HG03469 (cell line): ENCODE data around the gene USP25.
"Not testable (repeated sequence)": the region's sequence is repeated elsewhere in the genome, so short reads cannot be mapped to it uniquely, and the experiment has no call there.

ENCODE experiments used
- ATAC-seq: cut with Tn5 transposase; IDR thresholded peaks from one replicate; pipeline ENCODE4 v1.9.1; 2021; ENCODE audit warnings: mild to moderate bottlenecking, moderate library complexity, moderate number of reproducible peaks; ENCODE audit not compliant: unreplicated experiment

Gene USP25

DNA sequence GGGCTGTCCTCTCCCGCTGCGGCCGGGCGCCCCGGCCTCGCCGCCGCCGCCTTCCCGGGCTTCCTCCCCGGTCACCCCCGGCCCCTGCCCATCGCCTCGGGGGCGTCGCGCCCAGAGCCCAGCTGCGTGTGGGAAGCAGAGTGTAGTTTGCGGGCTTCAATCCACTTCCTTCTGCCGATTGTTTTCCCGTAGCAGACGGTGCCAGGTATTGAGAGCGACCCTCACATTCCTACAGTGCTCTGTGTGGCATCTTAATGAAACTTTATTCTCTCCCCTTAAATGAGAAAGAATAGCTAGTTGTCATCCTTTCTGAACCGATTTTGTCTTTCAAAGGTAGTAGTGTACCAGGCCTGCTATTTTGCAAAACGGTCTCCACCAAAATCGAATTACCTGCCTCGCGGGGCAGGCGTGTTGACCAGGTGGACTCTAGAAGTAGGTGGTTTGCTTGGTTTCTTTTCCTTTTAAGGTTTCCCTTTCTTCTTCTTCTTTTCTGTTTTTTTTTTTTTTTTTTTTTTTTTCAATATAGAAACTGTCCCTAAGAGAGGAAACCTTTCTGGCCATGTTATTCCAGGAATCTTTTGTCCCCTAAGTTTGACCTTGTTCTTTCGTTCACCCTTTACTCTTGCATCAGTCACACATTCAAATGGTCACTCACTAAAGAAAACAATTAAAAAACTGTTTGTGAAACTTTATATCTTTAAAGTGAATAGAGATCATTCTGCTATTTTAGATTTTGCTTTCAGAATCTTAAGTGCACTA, 881 bp downstream of the USP25 start:
- ATAC-seq: no peak

DNA sequence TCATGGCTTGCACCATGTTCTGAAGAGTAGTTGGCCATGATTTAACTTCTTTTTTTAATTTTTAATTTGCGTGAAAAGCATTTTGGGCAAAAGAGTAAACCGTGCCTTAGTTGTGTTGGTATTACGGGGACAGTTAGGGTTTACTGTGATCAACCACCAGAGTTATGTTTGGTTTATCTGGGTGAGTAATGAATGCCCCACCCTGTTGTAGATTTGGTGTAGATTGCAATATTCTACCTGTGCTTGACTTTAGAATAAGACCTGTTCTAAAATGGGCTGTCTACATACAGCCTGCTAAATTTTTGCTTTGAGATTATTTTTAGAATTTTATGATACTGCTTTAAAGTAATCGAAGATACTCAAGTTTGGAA, 1.4 kb downstream of the USP25 start:
- no peak for ATAC-seq

DNA sequence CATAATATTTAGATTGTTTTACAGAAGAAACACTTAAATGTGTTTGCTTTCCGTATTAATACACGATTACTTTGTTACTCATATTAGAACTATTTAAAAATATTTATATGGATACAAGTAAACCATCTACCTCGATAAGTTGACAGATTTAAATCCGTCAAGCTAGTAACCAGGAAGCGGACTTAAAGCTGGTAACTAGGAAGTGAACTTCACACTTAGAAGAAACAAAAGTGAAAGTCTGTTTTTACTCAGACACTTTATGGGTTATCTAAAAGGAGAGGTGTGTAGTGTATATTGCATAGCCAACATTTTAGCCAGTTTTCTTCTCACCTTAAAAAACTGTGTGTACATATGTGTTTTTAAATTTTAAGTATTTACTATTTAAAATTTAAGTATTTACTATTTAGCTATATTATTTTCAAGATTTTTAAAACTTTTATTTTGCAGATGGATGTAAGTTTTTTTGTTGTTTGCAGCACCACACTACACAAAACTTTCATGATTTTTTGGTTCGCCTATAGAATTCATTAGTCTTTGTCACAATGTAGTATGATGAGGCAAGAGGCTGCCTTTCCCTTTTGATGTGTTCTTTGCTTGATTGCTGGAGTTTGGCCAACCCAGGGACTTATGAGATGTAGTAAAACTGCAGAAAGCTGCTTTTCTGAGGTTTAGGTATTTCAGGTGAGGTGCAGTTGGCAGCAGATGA, 2.7 kb downstream of the USP25 start:
- ATAC-seq: peak; percentile 63

DNA sequence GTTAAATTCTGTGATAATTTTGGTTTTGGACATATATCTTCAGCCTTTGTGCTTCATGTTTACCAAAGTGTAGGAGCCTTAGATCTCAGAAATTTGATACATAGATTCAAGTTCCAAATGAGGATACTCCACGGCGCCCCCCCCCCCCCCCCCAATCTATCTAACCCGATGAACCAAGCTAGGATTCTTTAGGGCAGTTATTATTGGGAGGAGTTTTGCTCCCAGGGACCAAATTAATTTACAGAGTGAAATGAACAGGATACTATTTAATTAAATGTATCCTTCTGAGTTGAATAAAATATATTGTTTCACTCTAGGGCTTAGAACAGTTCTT, 3.2 kb downstream of the USP25 start:
- no peak for ATAC-seq

DNA sequence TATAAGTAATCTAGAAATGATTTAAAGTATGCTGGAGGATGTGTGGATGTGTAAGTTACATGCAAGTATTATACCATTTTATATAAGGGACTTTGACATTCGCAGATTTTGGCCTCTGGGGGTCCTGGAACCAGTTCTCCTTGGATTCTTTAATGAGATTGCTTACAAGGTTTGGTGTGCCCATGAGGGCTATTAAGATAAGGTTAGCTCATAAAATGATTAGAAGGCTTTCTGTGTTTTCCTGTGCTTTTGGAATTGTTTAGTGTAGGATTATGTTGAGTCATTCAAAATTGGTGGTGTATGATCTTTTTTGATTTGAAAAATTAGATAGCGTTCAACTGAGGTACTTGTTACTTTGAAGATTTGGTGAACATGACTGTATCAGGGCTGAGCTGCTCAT, 5.6 kb downstream of the USP25 start:
- no peak for ATAC-seq

DNA sequence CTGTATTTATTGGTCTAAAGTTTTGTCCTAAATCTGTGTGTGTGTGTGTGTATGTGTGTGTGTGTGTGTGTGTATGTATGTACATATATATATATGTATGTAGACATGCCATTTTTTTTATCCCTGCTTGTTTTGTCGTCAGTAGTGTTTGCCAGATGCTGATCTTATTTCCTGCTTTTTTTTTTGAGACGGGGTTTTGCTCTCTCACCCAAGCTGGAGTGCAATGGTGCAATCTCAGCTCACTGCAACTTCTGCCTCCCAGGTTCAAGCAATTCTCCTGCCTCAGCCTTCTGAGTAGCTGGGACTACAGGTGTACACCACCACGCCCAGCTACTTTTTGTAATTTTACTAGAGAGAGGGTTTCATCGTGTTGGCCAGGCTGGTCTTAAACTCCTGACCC, 6.1 kb downstream of the USP25 start:
- not testable (repeated sequence) for ATAC-seq

DNA sequence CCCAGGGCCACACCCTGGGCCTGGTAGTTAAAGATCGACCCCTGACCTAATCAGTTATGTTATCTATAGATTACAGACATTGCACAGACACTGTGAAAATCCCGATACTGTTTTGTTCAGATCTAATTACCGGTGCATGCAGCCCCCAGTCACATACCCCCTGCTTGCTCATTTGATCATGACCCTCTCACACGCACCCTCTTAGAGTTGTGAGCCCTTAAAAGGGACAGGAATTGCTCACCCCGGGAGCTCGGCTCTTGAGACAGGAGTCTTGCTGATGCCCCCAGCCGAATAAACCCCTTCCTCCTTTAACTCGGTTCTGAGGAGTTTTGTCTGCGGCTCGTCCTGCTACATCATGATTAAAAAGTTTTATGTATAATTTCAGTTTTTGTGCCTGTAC, 9.0 kb downstream of the USP25 start:
- not testable (repeated sequence) for ATAC-seq

DNA sequence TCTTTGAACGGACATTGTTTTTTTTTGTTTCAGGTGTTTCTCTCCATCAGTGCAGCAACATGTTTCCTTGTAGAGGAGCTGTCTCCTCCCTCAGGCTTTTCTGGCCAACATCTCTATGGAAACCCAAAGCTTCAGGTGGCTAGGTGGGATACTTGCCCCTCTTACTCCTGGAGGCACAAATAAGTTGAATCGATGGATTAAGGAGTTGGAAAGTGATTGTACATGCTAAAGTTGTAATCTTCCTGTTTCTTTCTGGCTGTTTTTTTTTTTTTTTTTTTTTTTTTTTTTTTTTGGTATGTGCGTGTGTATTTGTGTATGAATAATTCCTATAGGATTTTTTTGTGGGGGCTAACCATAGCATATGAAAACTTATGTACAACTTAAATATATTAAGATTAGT, 10.6 kb downstream of the USP25 start:
- no peak for ATAC-seq

DNA sequence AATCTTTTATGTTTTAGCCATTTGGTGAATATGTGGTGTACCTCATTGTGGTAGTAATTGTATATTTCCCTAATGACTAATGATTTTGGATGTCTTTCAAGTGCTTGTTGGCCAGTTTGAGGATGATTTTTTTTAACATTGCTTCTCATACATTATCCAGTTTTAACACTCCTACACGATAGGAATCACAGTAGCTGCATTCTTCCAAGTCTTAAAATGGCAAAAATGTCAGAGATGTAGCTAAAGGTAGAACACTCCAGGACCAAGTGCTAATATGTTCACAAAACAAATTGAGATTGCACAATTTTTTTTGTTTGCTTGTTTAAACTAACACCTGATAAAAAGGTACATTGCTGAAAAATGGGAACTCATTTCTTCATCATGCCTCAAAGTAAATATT, 11.7 kb downstream of the USP25 start:
- no peak for ATAC-seq

DNA sequence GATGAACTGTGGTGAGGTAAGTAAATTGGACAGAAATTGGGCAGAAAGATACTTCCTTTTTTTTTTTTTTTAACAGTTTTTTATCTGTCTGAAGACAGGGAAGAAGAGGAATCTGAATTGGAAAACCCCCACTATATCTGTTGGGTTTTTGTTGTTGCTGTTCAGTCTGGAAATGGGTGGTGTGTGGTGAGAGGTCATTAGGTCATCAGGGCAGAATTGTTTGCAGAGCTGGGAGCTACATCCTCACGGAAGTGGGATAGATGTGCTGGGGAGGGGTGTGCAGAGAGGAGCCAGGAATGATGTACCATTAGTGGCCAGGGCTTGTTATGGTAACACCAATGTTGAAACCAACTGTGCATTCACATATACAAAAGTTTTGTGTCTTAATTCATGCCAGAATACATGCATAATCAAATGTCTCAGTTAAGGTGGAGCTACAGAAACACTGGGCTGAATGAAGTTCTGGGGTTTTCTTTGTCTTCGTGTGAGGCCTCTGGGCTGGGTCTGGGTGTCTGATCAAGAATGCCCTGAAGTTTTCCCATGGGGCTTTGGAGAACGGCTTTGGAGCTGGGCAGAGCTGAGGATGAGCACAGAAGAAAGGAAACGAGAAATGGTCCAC, 12.4 kb downstream of the USP25 start:
- no peak for ATAC-seq

DNA sequence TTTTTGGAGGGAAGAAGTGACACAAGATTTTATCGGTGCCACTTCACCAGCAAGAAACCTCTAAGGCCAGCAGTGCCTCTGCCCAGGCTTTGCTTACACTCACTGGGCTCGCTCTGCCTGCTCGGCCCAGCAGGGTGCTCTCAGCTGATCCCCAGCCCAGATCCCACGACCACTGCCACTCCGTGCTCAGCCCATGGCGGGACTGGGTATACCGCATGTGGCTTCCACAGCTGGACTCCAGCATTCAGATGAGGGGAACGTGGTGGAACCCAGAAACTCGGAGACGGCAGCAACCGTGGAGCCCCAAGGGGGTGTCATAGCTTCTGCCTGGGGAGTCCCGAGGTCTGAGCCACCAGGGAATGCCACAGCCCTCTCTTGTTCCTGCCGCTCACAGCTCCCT, 12.9 kb downstream of the USP25 start:
- ATAC-seq: no peak

DNA sequence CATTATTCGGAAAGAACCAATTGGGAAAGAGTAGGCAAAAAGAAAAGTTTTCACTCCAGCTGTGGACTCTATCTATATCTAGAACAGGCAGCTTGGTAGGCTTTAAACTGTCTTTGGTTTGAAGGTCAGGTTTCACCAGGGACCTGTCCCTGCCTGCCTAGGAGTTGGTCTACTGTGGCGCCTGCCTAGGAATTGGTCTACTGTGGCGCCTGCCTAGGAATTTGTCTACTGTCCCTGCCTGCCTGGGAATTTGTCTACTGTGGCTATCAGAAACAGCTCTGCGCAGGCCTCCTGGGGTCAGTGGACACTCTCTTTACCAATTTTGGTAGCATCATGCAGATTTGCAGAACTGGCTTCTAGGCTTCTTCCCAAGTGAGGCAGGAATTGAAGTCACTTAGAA, 13.8 kb downstream of the USP25 start:
- ATAC-seq: no peak

DNA sequence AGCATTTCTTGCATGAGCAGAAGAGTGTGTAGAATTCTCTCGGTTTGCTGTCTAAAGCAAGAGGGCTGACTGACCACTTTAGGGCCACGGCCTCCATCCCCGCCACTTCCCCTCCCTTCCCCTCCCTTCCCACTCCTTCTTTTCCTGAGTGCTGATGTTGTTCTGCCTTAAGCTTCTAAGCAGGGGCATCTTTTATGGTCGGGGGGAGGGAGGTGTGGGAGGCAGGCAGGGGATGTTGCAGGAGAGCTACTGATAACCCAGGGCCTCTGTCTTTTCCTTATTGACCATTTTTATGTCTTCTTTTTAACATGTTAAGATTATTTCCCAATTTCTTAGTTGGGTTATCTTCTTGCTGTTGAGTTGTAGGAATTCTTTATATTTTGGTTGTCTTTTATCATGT, 15.1 kb downstream of the USP25 start:
- no peak for ATAC-seq

DNA sequence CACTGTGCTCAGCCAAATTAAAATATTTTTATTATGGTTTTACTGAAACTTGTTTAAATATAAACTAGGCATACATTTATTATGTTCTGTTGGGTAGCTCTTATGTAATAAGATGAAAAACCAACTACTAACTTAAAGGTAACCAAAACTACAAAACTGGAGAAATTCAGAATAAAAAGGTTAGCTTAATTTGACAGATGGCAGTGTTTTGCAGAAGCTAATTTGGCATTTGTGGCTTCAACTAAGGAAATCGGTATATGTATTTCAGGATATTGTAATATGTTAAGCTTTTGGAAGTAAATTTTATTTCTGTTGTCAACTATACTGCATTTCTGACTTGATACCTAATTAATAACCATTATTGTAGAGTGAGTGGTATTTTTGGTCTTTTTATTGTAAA, 18.8 kb downstream of the USP25 start:
- no peak for ATAC-seq

DNA sequence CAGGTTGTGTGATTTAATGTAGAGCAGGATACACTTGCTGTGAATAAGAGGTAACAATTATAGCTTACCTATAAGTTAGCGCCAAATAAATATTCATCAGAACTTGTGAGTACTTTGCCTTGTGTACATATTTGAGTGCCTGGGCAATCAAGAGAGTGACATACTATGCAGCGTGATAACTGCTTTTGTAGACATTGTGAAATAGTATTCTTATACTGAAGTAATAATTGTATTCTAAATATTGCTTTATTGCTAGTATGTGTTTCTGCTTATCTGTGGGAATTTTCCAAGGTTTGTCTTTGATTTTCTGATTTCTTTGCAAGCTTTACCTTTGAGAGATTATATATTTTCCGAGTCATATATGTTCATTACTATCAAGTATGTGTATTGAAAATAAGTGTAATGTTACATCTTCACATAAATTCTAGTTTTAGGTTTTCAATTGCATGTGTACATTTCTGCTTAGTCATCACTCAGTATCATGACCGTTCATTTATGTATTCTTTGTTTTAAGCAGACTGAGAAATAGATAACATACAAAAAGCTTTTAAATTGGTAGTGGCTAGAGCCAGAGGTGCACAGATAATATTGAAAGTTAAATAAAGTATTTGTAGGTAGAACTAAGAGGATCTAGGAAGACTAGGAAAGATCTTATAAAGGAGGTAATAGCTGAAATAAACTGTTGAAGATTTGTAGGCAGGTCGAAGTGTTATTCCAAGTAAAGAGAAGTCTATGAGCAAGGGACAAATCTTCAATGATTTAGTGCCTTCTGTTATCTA, 19.5 kb downstream of the USP25 start:
- ATAC-seq: no peak

DNA sequence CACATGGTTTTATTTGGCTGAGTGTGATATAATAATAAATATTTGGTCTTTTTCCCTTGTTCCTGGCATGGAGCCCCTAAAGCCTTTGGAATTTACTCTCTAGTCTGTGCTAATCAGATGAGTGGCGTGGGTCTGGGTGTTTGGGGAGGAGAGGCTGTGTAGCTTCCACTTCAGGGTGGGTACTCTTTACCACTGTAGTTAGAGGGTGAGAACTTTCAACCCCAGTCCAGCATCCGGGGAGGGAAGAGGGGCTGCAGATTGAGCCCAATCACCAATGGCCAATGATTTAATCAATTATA, 20.0 kb downstream of the USP25 start:
- ATAC-seq: no peak

DNA sequence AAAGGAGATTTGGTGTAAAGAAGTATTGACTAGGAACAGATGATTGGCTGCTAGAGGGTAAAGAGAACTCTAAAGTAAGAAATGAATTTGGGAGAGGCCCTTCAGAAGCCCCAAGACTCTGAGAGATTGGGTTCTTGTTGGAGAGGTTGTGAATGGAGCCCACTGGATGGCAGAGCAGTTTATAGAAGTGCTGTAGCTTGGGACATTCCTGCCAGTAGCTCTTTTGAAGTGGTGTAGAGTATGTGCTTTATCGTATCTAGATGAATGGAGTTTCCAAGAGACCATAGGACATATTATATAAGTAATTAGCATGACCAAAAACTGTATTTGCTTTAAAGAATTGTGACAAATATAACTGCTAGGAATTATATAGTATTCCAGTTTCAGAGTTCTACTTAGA, 21.3 kb downstream of the USP25 start:
- no peak for ATAC-seq

DNA sequence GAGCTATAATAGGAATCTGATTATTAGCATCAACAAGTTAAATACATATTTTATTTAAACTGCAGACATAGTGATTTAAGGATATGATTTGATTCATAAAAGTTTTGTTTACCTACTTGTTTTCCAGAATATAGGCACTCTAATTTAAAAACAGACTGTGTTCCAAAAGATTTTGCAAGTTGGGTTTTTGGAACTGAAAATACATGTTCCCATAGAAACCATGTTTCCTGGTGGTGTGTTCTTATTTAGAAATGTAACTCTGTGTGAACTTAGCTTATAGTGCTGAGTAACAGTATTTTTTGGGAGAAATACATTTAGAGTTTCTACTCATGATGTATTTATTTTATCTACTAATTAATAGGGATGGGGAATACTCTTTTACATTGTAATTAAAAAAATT, 21.8 kb downstream of the USP25 start:
- ATAC-seq: no peak

DNA sequence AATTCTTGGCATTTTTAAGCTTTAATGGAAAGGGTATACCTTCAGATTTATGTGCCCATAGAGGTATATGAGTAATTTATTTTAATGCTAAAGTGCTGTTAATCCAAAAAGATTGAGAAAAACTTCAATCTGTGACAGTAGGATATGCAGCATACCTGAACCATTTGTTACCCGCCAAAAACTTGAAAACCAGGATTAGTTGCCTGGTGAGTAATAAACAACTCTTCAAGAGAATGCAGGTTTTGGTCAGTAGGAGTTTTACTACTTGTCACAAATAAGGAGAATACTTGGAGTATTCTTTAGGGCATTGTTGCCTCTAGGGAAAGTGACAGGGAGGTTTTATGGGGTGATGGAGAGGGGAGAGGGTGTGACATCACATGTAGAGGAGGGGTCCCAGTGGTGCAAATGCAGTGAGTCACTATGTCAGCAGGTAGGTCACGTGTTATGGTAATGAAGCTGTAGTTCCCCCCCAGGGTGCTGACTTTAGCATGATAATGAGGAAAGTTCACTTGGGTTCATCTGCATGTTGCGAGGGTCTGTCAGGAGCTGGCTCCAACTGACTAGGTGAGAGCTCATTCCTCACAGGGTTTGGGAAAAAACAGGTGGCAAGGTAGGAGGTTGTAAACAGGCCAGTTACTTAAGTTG, 23.1 kb downstream of the USP25 start:
- ATAC-seq: no peak

DNA sequence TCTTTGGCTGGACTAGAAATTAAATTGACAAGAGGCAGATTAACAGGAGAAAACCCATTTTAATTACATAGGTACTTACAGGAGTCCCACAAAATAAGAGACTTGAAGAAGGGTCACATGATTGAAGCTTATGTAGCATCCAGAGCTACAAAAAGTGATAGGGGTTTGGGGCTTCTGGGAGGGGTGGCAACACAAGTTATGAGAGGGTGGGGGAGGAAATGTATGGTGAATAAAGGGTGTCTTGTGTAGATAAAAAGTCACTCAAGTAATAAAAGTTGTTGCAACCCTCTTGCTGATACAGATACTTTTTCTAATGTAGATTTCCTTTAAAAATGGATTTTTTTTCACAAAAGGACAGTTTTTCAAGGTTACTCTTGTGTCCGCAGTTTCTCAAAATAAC, 24.0 kb downstream of the USP25 start:
- no peak for ATAC-seq

DNA sequence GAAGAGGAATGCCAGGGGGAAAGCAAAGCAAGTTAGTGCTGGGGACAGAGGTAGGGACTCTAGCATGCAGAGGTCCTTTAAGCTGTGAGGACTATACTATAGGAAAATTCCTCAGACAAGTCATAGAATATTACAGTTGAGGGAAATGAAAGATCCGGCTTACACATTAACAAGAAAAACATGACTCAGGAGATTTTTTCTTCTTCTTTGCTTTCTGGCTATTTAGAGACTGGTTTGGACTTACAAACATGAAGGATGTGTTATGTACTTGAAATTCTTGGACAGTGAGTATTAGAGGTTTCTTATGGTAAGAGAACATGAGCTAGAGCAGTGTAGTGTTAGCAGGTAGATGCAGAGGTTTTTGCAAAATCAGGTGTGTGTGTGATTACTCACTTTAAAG, 24.9 kb downstream of the USP25 start:
- ATAC-seq: no peak
